ENCODE measurements around the gene DBT. TPM values are rescaled to one million over a fixed set of nuclear protein-coding genes. Genes with fewer than 3 reads are reported as not detected.
A peak's percentile ranks its signal among the peaks of the same experiment; 100 is the strongest.

DBT gene
- total RNA-seq, 6 experiments from 2014 or later = 5.1 to 32.5 (median 18.2) TPM

GRCh38 chr1:100290291-100290690, 40.7 kb upstream of the DBT start:
- Histone ChIP-seq H3K36me3 (peaks cover 0 to 67% (median 21%) of the 10 kb centered on the region in 4 donors), H3K9me3 (no peaks in the 10 kb centered on the region), H3K27ac (no peak overlapping the region), H3K4me1 (no peaks in the 10 kb centered on the region), H3K27me3 (no peaks in the 10 kb centered on the region), H3K4me3 (no peak overlapping the region)
- intact Hi-C loops (cut with DNase I) = no loop called here
- no peak for DNase-seq
- no peak for TF ChIP-seq POLR2A (IDR thresholded peaks at IDR 0.05)
- TF ChIP-seq, protein P1, sequence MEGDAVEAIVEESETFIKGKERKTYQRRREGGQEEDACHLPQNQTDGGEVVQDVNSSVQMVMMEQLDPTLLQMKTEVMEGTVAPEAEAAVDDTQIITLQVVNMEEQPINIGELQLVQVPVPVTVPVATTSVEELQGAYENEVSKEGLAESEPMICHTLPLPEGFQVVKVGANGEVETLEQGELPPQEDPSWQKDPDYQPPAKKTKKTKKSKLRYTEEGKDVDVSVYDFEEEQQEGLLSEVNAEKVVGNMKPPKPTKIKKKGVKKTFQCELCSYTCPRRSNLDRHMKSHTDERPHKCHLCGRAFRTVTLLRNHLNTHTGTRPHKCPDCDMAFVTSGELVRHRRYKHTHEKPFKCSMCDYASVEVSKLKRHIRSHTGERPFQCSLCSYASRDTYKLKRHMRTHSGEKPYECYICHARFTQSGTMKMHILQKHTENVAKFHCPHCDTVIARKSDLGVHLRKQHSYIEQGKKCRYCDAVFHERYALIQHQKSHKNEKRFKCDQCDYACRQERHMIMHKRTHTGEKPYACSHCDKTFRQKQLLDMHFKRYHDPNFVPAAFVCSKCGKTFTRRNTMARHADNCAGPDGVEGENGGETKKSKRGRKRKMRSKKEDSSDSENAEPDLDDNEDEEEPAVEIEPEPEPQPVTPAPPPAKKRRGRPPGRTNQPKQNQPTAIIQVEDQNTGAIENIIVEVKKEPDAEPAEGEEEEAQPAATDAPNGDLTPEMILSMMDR (IDR thresholded peaks at IDR 0.05) = no peak
- ATAC-seq = no peak
- WGBS (ENCODE audit: insufficient coverage, low coverage, low lambda C conversion rate, missing lambda C conversion rate) = 88% methylated on average over 2 of the region's 2 CpGs

GRCh38 chr1:100287162-100287561, 37.5 kb upstream of the DBT start:
- Histone ChIP-seq H3K36me3 (peaks cover 0 to 80% (median 27%) of the 10 kb centered on the region in 4 donors), H3K4me3 (no peak overlapping the region), H3K27ac (no peak overlapping the region), H3K9me3 (no peaks in the 10 kb centered on the region), H3K4me1 (no peaks in the 10 kb centered on the region), H3K27me3 (no peaks in the 10 kb centered on the region)
- ATAC-seq = no peak
- DNase-seq = no peak
- TF ChIP-seq, protein P1 (IDR thresholded peaks at IDR 0.05) = no peak
- no peak for TF ChIP-seq POLR2A (IDR thresholded peaks at IDR 0.05)
- 98% methylated on average over 3 of the region's 3 CpGs for WGBS (ENCODE audit: insufficient coverage, low coverage, low lambda C conversion rate, missing lambda C conversion rate)
- intact Hi-C loops (cut with DNase I) = no loop called here

DNA sequence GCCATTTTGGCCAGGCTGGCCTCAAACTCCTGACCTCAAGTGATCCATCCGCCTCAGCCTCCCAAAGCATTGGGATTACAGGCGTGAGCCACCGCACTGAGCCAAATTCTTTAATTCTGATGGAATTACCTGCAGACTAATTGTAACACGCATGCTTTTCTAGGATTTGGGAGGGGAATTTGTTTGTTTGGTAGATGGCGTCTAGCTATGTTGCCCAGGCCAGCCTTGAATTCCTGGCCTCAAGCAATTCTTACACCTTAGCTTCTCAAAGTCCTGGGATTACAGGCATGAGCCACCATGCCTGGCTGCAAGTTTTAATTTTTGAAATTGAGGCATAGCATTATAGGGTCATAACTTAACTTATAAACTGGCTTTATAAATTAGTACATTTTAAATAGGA, 35.0 kb upstream of the DBT start:
- Histone ChIP-seq H3K4me1 (no peaks in the 10 kb centered on the region), H3K4me3 (no peak overlapping the region), H3K27ac (no peak overlapping the region), H3K9me3 (no peaks in the 10 kb centered on the region), H3K36me3 (peaks cover 0 to 67% (median 22%) of the 10 kb centered on the region in 4 donors), H3K27me3 (no peaks in the 10 kb centered on the region)
- DNase-seq (no peak), ATAC-seq (no peak)
- 91% methylated on average over 4 of the region's 5 CpGs for WGBS (ENCODE audit: insufficient coverage, low coverage, low lambda C conversion rate, missing lambda C conversion rate)
- intact Hi-C loops (cut with DNase I) = no loop called here
- TF ChIP-seq POLR2A (IDR thresholded peaks at IDR 0.05) = no peak
- TF ChIP-seq, protein P1 (IDR thresholded peaks at IDR 0.05) = no peak

- DNase-seq (no peak), ATAC-seq (peak in 2 of 4 donors; percentile 52 to 73)
- H3K27me3 ChIP-seq = no peaks in the 10 kb centered on the region
- no peak overlapping the region for H3K4me3 ChIP-seq
- WGBS (ENCODE audit: insufficient coverage, low coverage, low lambda C conversion rate, missing lambda C conversion rate) = 40% methylated on average over 2 of the region's 2 CpGs
- TF ChIP-seq, protein P1 (IDR thresholded peaks at IDR 0.05) = no peak
- TF ChIP-seq POLR2A (IDR thresholded peaks at IDR 0.05) = no peak
- H3K9me3 ChIP-seq = no peaks in the 10 kb centered on the region
- no peak overlapping the region for H3K27ac ChIP-seq
- H3K36me3 ChIP-seq = peaks cover 0 to 66% (median 38%) of the 10 kb centered on the region in 4 donors
- no peaks in the 10 kb centered on the region for H3K4me1 ChIP-seq
- intact Hi-C loops (cut with DNase I) = no loop called here
Measured at GRCh38 chr1:100279954-100280682, 30.5 kb upstream of the DBT start.

Measured in right lobe of liver (tissue), 6 donors.